Osteocyte (in vitro differentiated cells): ENCODE data around the gene TMEM205. TPM values are rescaled to one million over a fixed set of nuclear protein-coding genes. Genes with fewer than 3 reads are reported as not detected.
A peak's percentile ranks its signal among the peaks of the same experiment; 100 is the strongest.
"Not testable (repeated sequence)": the region's sequence is repeated elsewhere in the genome, so short reads cannot be mapped to it uniquely, and the experiment has no call there.

Source experiments
- DNase-seq: peaks from one replicate; pipeline ENCODE4 v3.0.0; 2021; ENCODE audit warnings: mixed read lengths; ENCODE audit not compliant: unreplicated experiment; ENCODE audit errors: extremely low spot score
- H3K27ac Mint-ChIP-seq: one replicate; pipeline ENCODE4 v1.8.0; 2021; ENCODE audit warnings: mild to moderate bottlenecking, mixed read lengths; ENCODE audit not compliant: unreplicated experiment
- H3K27me3 Mint-ChIP-seq: one replicate; pipeline ENCODE4 v1.8.0; 2021; ENCODE audit warnings: mixed read lengths; ENCODE audit not compliant: unreplicated experiment
- H3K36me3 Mint-ChIP-seq: one replicate; pipeline ENCODE4 v1.8.0; 2021; ENCODE audit warnings: mixed read lengths; ENCODE audit not compliant: unreplicated experiment
- H3K4me1 Mint-ChIP-seq: one replicate; pipeline ENCODE4 v1.8.0; 2021; ENCODE audit warnings: mixed read lengths; ENCODE audit not compliant: unreplicated experiment
- H3K4me3 Mint-ChIP-seq: one replicate; pipeline ENCODE4 v1.8.0; 2021; ENCODE audit warnings: mild to moderate bottlenecking, moderate library complexity, mixed read lengths; ENCODE audit not compliant: unreplicated experiment
- H3K9me3 Mint-ChIP-seq: one replicate; pipeline ENCODE4 v1.8.0; 2021; ENCODE audit warnings: mixed read lengths; ENCODE audit not compliant: unreplicated experiment
- total RNA-seq: library from RNA; stranded (reverse); gene quantifications from 2 replicates; pipeline ENCODE4 v1.2.1, GENCODE V29; 2021
- TF ChIP-seq, protein P1 (sequence below): fragments of 200-600 bp; sonication (generic); IDR thresholded peaks from 2 replicates; pipeline ENCODE4 v1.5.0; 2021; ENCODE audit warnings: antibody characterized with exemption, mild to moderate bottlenecking, moderate library complexity

TMEM205 gene
- total RNA-seq, 1 donor from 2014 or later: 57.4 TPM

- no peak for DNase-seq
These were observed 23.6 kb downstream of the TMEM205 start for GRCh38 chr19:11322269-11323024.

GRCh38 chr19:11321191-11322126, 24.6 kb downstream of the TMEM205 start:
- no peaks in the 10 kb centered on the region for H3K27me3 Mint-ChIP-seq
- no peak overlapping the region for H3K4me3 Mint-ChIP-seq
- H3K4me1 Mint-ChIP-seq: peaks cover 38% of the 10 kb centered on the region
- H3K36me3 Mint-ChIP-seq: no peaks in the 10 kb centered on the region
- H3K9me3 Mint-ChIP-seq: no peaks in the 10 kb centered on the region
- no peak overlapping the region for H3K27ac Mint-ChIP-seq
- TF ChIP-seq, protein P1, sequence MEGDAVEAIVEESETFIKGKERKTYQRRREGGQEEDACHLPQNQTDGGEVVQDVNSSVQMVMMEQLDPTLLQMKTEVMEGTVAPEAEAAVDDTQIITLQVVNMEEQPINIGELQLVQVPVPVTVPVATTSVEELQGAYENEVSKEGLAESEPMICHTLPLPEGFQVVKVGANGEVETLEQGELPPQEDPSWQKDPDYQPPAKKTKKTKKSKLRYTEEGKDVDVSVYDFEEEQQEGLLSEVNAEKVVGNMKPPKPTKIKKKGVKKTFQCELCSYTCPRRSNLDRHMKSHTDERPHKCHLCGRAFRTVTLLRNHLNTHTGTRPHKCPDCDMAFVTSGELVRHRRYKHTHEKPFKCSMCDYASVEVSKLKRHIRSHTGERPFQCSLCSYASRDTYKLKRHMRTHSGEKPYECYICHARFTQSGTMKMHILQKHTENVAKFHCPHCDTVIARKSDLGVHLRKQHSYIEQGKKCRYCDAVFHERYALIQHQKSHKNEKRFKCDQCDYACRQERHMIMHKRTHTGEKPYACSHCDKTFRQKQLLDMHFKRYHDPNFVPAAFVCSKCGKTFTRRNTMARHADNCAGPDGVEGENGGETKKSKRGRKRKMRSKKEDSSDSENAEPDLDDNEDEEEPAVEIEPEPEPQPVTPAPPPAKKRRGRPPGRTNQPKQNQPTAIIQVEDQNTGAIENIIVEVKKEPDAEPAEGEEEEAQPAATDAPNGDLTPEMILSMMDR: no peak
- no peak for DNase-seq

More at GRCh38 chr19:11322269-11323024, 23.6 kb downstream of the TMEM205 start:
- H3K27ac Mint-ChIP-seq: peak overlapping the region; percentile 19
- peaks cover 38% of the 10 kb centered on the region for H3K4me1 Mint-ChIP-seq
- TF ChIP-seq, protein P1: no peak
- H3K4me3 Mint-ChIP-seq: peak overlapping the region; percentile 16
- no peaks in the 10 kb centered on the region for H3K9me3 Mint-ChIP-seq
- no peaks in the 10 kb centered on the region for H3K36me3 Mint-ChIP-seq
- H3K27me3 Mint-ChIP-seq: no peaks in the 10 kb centered on the region

- not testable (repeated sequence) for DNase-seq, H3K27me3 Mint-ChIP-seq, H3K27ac Mint-ChIP-seq, H3K4me3 Mint-ChIP-seq, H3K36me3 Mint-ChIP-seq, H3K9me3 Mint-ChIP-seq
- peaks cover 38% of the 10 kb centered on the region for H3K4me1 Mint-ChIP-seq
These were observed 25.6 kb downstream of the TMEM205 start for GRCh38 chr19:11320278-11320995.

- H3K27me3 Mint-ChIP-seq: peaks cover 13% of the 10 kb centered on the region
- H3K9me3 Mint-ChIP-seq: no peaks in the 10 kb centered on the region
- H3K27ac Mint-ChIP-seq: no peak overlapping the region
- TF ChIP-seq, protein P1: no peak
- H3K4me1 Mint-ChIP-seq: no peaks in the 10 kb centered on the region
- DNase-seq: no peak
- H3K4me3 Mint-ChIP-seq: no peak overlapping the region
- no peaks in the 10 kb centered on the region for H3K36me3 Mint-ChIP-seq
These were observed 39.7 kb downstream of the TMEM205 start for GRCh38 chr19:11306337-11306736.

DNA sequence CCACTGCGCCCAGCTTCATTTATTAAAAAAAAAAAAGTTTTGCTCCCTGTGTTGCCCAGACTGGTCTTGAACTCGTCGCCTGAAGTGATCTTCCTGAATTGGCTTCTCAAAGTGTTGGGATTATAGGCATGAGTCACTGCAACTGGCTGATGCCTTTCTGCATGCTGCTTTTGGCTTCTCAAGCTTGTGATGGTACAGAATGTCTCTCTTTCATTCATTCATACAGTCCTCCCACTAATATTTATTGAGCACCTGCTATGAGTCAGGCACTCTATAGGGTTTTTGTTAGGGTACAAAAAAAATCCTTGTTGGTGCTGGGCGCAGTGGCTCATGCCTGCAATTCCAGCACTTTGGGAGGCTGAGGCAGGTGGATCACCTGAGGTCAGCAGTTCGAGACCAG, 41.1 kb downstream of the TMEM205 start:
- peaks cover 24% of the 10 kb centered on the region for H3K27me3 Mint-ChIP-seq
- H3K36me3 Mint-ChIP-seq: no peaks in the 10 kb centered on the region
- no peak for DNase-seq
- H3K27ac Mint-ChIP-seq: no peak overlapping the region
- TF ChIP-seq, protein P1: no peak
- H3K9me3 Mint-ChIP-seq: no peaks in the 10 kb centered on the region
- no peak overlapping the region for H3K4me3 Mint-ChIP-seq
- H3K4me1 Mint-ChIP-seq: no peaks in the 10 kb centered on the region
